Measurements from ENCODE around the gene TMEM248. TPM values are rescaled to one million over a fixed set of nuclear protein-coding genes. Genes with fewer than 3 reads are reported as not detected.
A peak's percentile ranks its signal among the peaks of the same experiment; 100 is the strongest.

TMEM248 gene
- total and polyA plus RNA-seq, 2 experiments from 2014 or later = 40.2 to 73.7 TPM

DNA sequence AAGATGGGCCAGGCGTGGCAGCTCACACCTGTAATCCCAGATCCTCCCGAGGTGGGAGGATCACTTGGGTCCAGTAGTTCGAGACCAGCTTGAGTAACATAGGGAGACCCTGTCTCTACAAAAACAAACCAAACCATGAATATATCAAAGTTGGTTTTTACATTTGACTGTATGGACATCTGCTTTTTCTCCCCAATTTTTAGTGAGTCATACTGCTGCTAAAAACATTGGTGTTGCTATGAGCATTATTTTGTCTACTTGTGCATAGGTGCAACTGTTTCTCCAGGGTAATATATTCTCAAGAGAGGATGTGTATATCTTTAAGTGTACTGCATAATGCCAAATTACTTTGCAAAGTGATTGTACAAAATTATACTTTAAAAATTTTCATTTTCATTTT, 769 bp upstream of the TMEM248 start:
- peak overlapping the region; percentile 90 for H3K4me2 ChIP-seq
- Mint-ChIP-seq H3K4me1 (peaks cover 11% of the 10 kb centered on the region; the same call in 2 of the 3 replicates), H3K27ac (no peak overlapping the region), H3K4me3 (peak overlapping the region; percentile 54), H3K36me3 (ENCODE audit: low read depth) (peaks cover 2% of the 10 kb centered on the region; the same call in 2 of the 3 replicates), H3K27me3 (ENCODE audit: insufficient read depth, low read depth, poor library complexity) (no peaks in the 10 kb centered on the region), H3K9me3 (0 out of 3 replicates have a peak, but pooled peaks cover 3% of the 10 kb centered on the region)
- H3K79me2 ChIP-seq (replicated peaks; ENCODE audit: insufficient read depth) = peaks cover 47% of the 10 kb centered on the region
- peak overlapping the region; percentile 81 for H3K4me3 ChIP-seq
- peaks cover 8% of the 10 kb centered on the region for H3K4me1 ChIP-seq (ENCODE audit: insufficient read depth)
- DNase-seq (ENCODE audit: low spot score) = no peak
- peaks cover 7% of the 10 kb centered on the region; the same call in 1 of the 2 replicates for H3F3A ChIP-seq (replicated peaks; ENCODE audit: low read depth)
- peaks cover 5% of the 10 kb centered on the region; the same call in 1 of the 2 replicates for H4K20me1 ChIP-seq (replicated peaks; ENCODE audit: insufficient read depth)
- no peak overlapping the region for H2AFZ ChIP-seq
- TF ChIP-seq EZH2 (IDR thresholded peaks at IDR 0.05; ENCODE audit: low read depth, unreplicated experiment) (no peak), JUNB (IDR thresholded peaks at IDR 0.05; ENCODE audit: unreplicated experiment) (no peak), EZH2phosphoT487 (IDR thresholded peaks at IDR 0.05; ENCODE audit: unreplicated experiment) (no peak), CREB1 (CRISPR knock-in tag; IDR thresholded peaks at IDR 0.05; ENCODE audit: low read depth) (no peak), POLR2AphosphoS5 (IDR thresholded peaks at IDR 0.05; ENCODE audit: low read depth) (no peak), STAT1 (IDR thresholded peaks at IDR 0.05; ENCODE audit: unreplicated experiment) (no peak), NANOG (IDR thresholded peaks at IDR 0.05; ENCODE audit: borderline replicate concordance) (no peak), ZNF331 (CRISPR knock-in tag; IDR thresholded peaks at IDR 0.05; ENCODE audit: low read depth) (no peak), ZNF114 (CRISPR knock-in tag; IDR thresholded peaks at IDR 0.05) (no peak)
- TF ChIP-seq, protein P1, sequence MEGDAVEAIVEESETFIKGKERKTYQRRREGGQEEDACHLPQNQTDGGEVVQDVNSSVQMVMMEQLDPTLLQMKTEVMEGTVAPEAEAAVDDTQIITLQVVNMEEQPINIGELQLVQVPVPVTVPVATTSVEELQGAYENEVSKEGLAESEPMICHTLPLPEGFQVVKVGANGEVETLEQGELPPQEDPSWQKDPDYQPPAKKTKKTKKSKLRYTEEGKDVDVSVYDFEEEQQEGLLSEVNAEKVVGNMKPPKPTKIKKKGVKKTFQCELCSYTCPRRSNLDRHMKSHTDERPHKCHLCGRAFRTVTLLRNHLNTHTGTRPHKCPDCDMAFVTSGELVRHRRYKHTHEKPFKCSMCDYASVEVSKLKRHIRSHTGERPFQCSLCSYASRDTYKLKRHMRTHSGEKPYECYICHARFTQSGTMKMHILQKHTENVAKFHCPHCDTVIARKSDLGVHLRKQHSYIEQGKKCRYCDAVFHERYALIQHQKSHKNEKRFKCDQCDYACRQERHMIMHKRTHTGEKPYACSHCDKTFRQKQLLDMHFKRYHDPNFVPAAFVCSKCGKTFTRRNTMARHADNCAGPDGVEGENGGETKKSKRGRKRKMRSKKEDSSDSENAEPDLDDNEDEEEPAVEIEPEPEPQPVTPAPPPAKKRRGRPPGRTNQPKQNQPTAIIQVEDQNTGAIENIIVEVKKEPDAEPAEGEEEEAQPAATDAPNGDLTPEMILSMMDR (conservative IDR thresholded peaks at IDR 0.05; ENCODE audit: low read depth in 2 of 2) = no peak
- TF ChIP-seq, protein P2, sequence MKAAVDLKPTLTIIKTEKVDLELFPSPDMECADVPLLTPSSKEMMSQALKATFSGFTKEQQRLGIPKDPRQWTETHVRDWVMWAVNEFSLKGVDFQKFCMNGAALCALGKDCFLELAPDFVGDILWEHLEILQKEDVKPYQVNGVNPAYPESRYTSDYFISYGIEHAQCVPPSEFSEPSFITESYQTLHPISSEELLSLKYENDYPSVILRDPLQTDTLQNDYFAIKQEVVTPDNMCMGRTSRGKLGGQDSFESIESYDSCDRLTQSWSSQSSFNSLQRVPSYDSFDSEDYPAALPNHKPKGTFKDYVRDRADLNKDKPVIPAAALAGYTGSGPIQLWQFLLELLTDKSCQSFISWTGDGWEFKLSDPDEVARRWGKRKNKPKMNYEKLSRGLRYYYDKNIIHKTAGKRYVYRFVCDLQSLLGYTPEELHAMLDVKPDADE (IDR thresholded peaks at IDR 0.05) = no peak
- TF ChIP-seq, protein P3, sequence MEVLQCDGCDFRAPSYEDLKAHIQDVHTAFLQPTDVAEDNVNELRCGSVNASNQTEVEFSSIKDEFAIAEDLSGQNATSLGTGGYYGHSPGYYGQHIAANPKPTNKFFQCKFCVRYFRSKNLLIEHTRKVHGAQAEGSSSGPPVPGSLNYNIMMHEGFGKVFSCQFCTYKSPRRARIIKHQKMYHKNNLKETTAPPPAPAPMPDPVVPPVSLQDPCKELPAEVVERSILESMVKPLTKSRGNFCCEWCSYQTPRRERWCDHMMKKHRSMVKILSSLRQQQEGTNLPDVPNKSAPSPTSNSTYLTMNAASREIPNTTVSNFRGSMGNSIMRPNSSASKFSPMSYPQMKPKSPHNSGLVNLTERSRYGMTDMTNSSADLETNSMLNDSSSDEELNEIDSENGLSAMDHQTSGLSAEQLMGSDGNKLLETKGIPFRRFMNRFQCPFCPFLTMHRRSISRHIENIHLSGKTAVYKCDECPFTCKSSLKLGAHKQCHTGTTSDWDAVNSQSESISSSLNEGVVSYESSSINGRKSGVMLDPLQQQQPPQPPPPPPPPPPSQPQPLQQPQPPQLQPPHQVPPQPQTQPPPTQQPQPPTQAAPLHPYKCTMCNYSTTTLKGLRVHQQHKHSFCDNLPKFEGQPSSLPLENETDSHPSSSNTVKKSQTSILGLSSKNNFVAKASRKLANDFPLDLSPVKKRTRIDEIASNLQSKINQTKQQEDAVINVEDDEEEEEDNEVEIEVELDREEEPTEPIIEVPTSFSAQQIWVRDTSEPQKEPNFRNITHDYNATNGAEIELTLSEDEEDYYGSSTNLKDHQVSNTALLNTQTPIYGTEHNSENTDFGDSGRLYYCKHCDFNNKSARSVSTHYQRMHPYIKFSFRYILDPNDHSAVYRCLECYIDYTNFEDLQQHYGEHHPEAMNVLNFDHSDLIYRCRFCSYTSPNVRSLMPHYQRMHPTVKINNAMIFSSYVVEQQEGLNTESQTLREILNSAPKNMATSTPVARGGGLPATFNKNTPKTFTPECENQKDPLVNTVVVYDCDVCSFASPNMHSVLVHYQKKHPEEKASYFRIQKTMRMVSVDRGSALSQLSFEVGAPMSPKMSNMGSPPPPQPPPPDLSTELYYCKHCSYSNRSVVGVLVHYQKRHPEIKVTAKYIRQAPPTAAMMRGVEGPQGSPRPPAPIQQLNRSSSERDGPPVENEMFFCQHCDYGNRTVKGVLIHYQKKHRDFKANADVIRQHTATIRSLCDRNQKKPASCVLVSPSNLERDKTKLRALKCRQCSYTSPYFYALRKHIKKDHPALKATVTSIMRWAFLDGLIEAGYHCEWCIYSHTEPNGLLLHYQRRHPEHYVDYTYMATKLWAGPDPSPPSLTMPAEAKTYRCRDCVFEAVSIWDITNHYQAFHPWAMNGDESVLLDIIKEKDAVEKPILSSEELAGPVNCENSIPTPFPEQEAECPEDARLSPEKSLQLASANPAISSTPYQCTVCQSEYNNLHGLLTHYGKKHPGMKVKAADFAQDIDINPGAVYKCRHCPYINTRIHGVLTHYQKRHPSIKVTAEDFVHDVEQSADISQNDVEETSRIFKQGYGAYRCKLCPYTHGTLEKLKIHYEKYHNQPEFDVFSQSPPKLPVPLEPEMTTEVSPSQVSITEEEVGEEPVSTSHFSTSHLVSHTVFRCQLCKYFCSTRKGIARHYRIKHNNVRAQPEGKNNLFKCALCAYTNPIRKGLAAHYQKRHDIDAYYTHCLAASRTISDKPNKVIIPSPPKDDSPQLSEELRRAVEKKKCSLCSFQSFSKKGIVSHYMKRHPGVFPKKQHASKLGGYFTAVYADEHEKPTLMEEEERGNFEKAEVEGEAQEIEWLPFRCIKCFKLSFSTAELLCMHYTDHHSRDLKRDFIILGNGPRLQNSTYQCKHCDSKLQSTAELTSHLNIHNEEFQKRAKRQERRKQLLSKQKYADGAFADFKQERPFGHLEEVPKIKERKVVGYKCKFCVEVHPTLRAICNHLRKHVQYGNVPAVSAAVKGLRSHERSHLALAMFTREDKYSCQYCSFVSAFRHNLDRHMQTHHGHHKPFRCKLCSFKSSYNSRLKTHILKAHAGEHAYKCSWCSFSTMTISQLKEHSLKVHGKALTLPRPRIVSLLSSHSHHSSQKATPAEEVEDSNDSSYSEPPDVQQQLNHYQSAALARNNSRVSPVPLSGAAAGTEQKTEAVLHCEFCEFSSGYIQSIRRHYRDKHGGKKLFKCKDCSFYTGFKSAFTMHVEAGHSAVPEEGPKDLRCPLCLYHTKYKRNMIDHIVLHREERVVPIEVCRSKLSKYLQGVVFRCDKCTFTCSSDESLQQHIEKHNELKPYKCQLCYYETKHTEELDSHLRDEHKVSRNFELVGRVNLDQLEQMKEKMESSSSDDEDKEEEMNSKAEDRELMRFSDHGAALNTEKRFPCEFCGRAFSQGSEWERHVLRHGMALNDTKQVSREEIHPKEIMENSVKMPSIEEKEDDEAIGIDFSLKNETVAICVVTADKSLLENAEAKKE (CRISPR knock-in tag; IDR thresholded peaks at IDR 0.05) = no peak
- TF ChIP-seq, protein P4, sequence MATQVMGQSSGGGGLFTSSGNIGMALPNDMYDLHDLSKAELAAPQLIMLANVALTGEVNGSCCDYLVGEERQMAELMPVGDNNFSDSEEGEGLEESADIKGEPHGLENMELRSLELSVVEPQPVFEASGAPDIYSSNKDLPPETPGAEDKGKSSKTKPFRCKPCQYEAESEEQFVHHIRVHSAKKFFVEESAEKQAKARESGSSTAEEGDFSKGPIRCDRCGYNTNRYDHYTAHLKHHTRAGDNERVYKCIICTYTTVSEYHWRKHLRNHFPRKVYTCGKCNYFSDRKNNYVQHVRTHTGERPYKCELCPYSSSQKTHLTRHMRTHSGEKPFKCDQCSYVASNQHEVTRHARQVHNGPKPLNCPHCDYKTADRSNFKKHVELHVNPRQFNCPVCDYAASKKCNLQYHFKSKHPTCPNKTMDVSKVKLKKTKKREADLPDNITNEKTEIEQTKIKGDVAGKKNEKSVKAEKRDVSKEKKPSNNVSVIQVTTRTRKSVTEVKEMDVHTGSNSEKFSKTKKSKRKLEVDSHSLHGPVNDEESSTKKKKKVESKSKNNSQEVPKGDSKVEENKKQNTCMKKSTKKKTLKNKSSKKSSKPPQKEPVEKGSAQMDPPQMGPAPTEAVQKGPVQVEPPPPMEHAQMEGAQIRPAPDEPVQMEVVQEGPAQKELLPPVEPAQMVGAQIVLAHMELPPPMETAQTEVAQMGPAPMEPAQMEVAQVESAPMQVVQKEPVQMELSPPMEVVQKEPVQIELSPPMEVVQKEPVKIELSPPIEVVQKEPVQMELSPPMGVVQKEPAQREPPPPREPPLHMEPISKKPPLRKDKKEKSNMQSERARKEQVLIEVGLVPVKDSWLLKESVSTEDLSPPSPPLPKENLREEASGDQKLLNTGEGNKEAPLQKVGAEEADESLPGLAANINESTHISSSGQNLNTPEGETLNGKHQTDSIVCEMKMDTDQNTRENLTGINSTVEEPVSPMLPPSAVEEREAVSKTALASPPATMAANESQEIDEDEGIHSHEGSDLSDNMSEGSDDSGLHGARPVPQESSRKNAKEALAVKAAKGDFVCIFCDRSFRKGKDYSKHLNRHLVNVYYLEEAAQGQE (IDR thresholded peaks at IDR 0.05; ENCODE audit: unreplicated experiment) = no peak
- no peaks in the 10 kb centered on the region for H3K9me2 ChIP-seq (ENCODE audit: insufficient read depth)
- H3K27me3 ChIP-seq (ENCODE audit: insufficient read depth) = no peaks in the 10 kb centered on the region
- no peak for ATAC-seq
- no peaks in the 10 kb centered on the region for H3K36me3 ChIP-seq (ENCODE audit: insufficient read depth)
- no peak overlapping the region for H3K27ac ChIP-seq (ENCODE audit: low read depth)
